Ramos (cell line): ENCODE measurements around the gene MLST8.
"Not testable (repeated sequence)": the region's sequence is repeated elsewhere in the genome, so short reads cannot be mapped to it uniquely, and the experiment has no call there.

ENCODE experiments used
- in situ Hi-C: fragments of 300-500 bp; cut with MboI; formaldehyde crosslinking; loops from one replicate; pipeline ENCODE4 v1.14.3; 2022; ENCODE audit warnings: low sequenced_read_pairs; ENCODE audit not compliant: unreplicated experiment

Gene MLST8

GRCh38 chr16:2188395-2188794, 16.9 kb upstream of the MLST8 start:
- in situ Hi-C loops: no loop called here

- in situ Hi-C loops: no loop called here
Measured at GRCh38 chr16:2189252-2189893, 15.9 kb upstream of the MLST8 start.

- in situ Hi-C loops: no loop called here
Measured at GRCh38 chr16:2190002-2190658, 15.1 kb upstream of the MLST8 start.

- in situ Hi-C loops: no loop called here
Measured at GRCh38 chr16:2190659-2191445, 14.4 kb upstream of the MLST8 start.

GRCh38 chr16:2191446-2191706, 13.9 kb upstream of the MLST8 start:
- in situ Hi-C loops: no loop called here

GRCh38 chr16:2194166-2194834, 11.0 kb upstream of the MLST8 start:
- in situ Hi-C loops: no loop called here

- in situ Hi-C loops: no loop called here
Measured at GRCh38 chr16:2194852-2195321, 10.4 kb upstream of the MLST8 start.

GRCh38 chr16:2195322-2196161, 9.7 kb upstream of the MLST8 start:
- in situ Hi-C loops: no loop called here

GRCh38 chr16:2196162-2196980, 8.9 kb upstream of the MLST8 start, which contains the start of gene CASKIN1:
TSS of gene CASKIN1 (minus strand) at chr16:2196605. CDS start at chr16:2196432, 173 bp downstream.
- in situ Hi-C loops: no loop called here

- in situ Hi-C loops: no loop called here
Measured at GRCh38 chr16:2196981-2197511, 8.2 kb upstream of the MLST8 start.

GRCh38 chr16:2197765-2198164, 7.5 kb upstream of the MLST8 start:
- in situ Hi-C loops: no loop called here

GRCh38 chr16:2198283-2198682, 7.0 kb upstream of the MLST8 start:
- in situ Hi-C loops: no loop called here

- in situ Hi-C loops: no loop called here
Measured at GRCh38 chr16:2199095-2199494, 6.2 kb upstream of the MLST8 start.

GRCh38 chr16:2199621-2200139, 5.6 kb upstream of the MLST8 start:
- in situ Hi-C loops: no loop called here

- in situ Hi-C loops: no loop called here
Measured at GRCh38 chr16:2200313-2200712, 4.9 kb upstream of the MLST8 start.

- in situ Hi-C loops: not testable (repeated sequence)
Measured at GRCh38 chr16:2203119-2203688, 2.0 kb upstream of the MLST8 start.

- in situ Hi-C loops: no loop called here
Measured at GRCh38 chr16:2204416-2205103, 694 bp upstream of the MLST8 start.

GRCh38 chr16:2205967-2206313, 686 bp downstream of the MLST8 start:
- in situ Hi-C loops: no loop called here
